SK-N-MC (cell line): ENCODE data around the gene OTUB2.

ENCODE experiments used
- DNase-seq: peaks from one replicate; pipeline ENCODE4 v3.0.0-alpha.2; 2011; ENCODE audit warnings: low read depth, low spot score
- H3K27ac ChIP-seq: fragments of 200-600 bp; sonication (generic); 2 replicates; pipeline ENCODE4 v1.5.1; 2016; ENCODE audit warnings: mixed run types
- H3K36me3 ChIP-seq: fragments of 200-600 bp; sonication (generic); 2 replicates; pipeline ENCODE4 v1.6.1; 2017; ENCODE audit warnings: antibody characterized with exemption, low read length, mixed read lengths; ENCODE audit not compliant: insufficient read depth
- H3K4me3 ChIP-seq: fragments of 200-600 bp; sonication (generic); 2 replicates; pipeline ENCODE4 v1.5.1; 2016
- H3K9ac ChIP-seq: fragments of 200-600 bp; sonication (generic); 2 replicates; pipeline ENCODE4 v1.8.0; 2017; ENCODE audit warnings: mixed run types, mixed read lengths; ENCODE audit not compliant: insufficient read length
- H3K9me3 ChIP-seq: fragments of 200-600 bp; sonication (generic); 2 replicates; pipeline ENCODE4 v1.6.1; 2017; ENCODE audit warnings: low read depth, mild to moderate bottlenecking, antibody characterized with exemption, low read length, moderate library complexity, mixed read lengths
- EZH2 ChIP-seq: fragments of 200-600 bp; sonication (generic); IDR thresholded peaks from one replicate; pipeline ENCODE4 v1.6.1; 2017; ENCODE audit warnings: antibody characterized with exemption
- FOXP2 ChIP-seq: optimal IDR thresholded peaks from 2 replicates; pipeline ENCODE3; 2011; ENCODE audit warnings: mild to moderate bottlenecking, moderate library complexity; ENCODE audit not compliant: insufficient read depth; ENCODE audit errors: extremely low read length, control extremely low read depth
- POLR2AphosphoS5 ChIP-seq: IDR thresholded peaks from 2 replicates; pipeline ENCODE4 v1.6.1; 2012; ENCODE audit warnings: mild to moderate bottlenecking, low read depth, low read length, borderline replicate concordance

Gene OTUB2

GRCh38 chr14:94030571-94030970 is 4.4 kb downstream of the OTUB2 start:
- H3K9ac ChIP-seq, result no peak overlapping the region
- no peak for DNase-seq

DNA sequence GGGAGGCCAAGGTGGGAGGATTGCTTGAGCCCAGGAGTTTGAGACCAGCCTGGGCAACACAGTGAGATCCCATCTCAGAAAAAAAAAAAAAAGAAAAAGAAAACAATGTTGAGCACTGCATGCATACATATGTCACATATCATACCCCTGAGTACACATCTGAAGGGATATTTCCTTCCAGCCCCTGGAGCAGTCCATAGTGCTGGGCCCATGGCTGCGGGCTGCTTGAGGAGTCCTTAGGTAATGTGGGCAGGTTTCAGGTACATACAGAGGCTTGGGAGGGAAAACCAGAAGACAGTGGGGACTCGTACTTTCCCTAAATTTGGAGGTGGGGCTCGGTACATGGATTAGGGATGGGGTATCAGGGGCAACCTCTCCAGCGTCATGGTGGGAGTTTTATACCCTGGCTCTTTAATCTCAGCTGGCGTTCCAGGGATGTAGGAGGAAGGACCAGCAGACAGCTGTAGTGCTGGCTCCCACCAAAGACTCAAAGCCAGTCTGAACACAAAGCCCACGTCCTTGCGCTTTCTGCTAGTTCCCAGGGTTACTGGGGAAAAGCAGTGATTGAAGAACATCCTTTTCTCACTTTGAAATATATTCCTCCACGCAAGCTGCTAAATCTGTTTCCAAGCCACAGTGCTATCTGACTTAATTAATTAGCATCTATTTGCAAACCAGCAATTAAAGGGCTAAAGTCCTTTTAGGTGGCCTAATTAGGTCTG is 5.2 kb downstream of the OTUB2 start:
- H3K27ac ChIP-seq, result no peak overlapping the region
- TF ChIP-seq EZH2 (no peak), POLR2AphosphoS5 (no peak), FOXP2 (no peak)
- H3K36me3 ChIP-seq, result no peaks in the 10 kb centered on the region
- H3K9ac ChIP-seq, result no peak overlapping the region
- H3K9me3 ChIP-seq, result no peaks in the 10 kb centered on the region
- DNase-seq, result no peak
- H3K4me3 ChIP-seq, result no peak overlapping the region

More at GRCh38 chr14:94030571-94030970, 4.4 kb downstream of the OTUB2 start:
- TF ChIP-seq FOXP2 (no peak), POLR2AphosphoS5 (no peak), EZH2 (no peak)
- Histone ChIP-seq H3K27ac (no peak overlapping the region), H3K4me3 (no peak overlapping the region), H3K9me3 (no peaks in the 10 kb centered on the region), H3K36me3 (no peaks in the 10 kb centered on the region)

DNA sequence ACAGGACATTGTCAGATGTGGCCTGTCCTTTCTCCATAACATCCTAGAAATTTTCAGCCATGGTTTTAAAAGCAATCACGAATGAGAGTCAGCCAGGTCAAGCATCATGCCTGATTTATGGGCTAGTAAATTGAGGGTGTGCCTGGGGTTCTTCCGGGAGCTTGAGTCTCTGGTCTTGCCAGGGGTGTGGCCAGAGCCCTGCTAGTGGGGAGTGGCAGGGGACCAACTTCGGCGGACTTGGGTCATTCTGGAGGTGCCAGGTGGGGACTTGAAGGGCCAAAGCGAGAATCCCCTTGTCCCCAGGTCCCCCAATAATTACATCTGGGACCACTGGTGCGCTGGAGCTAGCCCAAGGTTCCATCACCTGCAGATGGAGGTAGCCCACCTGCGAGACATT is 5.7 kb downstream of the OTUB2 start:
- Histone ChIP-seq H3K27ac (no peak overlapping the region), H3K4me3 (no peak overlapping the region), H3K36me3 (no peaks in the 10 kb centered on the region), H3K9me3 (no peaks in the 10 kb centered on the region), H3K9ac (no peak overlapping the region)
- TF ChIP-seq FOXP2, result no peak
- no peak for TF ChIP-seq EZH2
- no peak for TF ChIP-seq POLR2AphosphoS5
- no peak for DNase-seq

DNA sequence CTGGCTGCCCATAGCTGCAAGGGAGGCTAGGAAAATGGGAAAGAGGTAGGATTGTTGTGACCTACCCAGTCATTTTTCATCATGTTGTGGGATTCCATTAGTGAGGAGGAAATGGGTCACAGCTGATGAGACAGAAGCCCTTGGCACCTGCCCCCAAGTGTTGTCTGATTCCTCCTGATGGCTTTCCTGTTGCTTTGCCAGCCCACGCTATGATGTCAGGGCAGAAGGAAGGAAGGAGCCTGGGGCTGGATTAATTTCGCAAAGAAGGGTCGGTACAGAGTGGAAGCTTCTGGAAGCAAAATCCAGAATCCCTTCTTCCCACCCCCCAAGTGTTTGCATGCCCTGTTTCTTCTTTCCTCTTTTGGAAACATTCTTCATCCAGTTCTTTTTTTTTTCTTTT is 8.7 kb downstream of the OTUB2 start:
- no peak overlapping the region for H3K9ac ChIP-seq
- H3K9me3 ChIP-seq, result no peaks in the 10 kb centered on the region
- TF ChIP-seq EZH2 (no peak), FOXP2 (no peak), POLR2AphosphoS5 (no peak)
- no peak overlapping the region for H3K4me3 ChIP-seq
- DNase-seq, result no peak
- no peaks in the 10 kb centered on the region for H3K36me3 ChIP-seq
- H3K27ac ChIP-seq, result no peak overlapping the region

GRCh38 chr14:94036313-94037167 is 10.4 kb downstream of the OTUB2 start:
- H3K9me3 ChIP-seq, result no peaks in the 10 kb centered on the region
- no peak overlapping the region for H3K9ac ChIP-seq
- no peak overlapping the region for H3K27ac ChIP-seq
- no peak overlapping the region for H3K4me3 ChIP-seq
- TF ChIP-seq FOXP2 (no peak), EZH2 (no peak), POLR2AphosphoS5 (no peak)
- DNase-seq, result no peak
- H3K36me3 ChIP-seq, result no peaks in the 10 kb centered on the region

- Histone ChIP-seq H3K9me3 (no peaks in the 10 kb centered on the region), H3K36me3 (no peaks in the 10 kb centered on the region), H3K4me3 (no peak overlapping the region), H3K9ac (no peak overlapping the region), H3K27ac (no peak overlapping the region)
- no peak for TF ChIP-seq POLR2AphosphoS5
- no peak for TF ChIP-seq EZH2
- TF ChIP-seq FOXP2, result no peak
- DNase-seq, result no peak
Measured at GRCh38 chr14:94037954-94038353, 11.8 kb downstream of the OTUB2 start.

- TF ChIP-seq FOXP2 (no peak), EZH2 (no peak), POLR2AphosphoS5 (no peak)
- H3K4me3 ChIP-seq, result no peak overlapping the region
- H3K36me3 ChIP-seq, result no peaks in the 10 kb centered on the region; the same call in 1 of the 2 replicates
- H3K9me3 ChIP-seq, result no peaks in the 10 kb centered on the region
- DNase-seq, result no peak
- H3K9ac ChIP-seq, result no peak overlapping the region
- H3K27ac ChIP-seq, result no peak overlapping the region
Measured at GRCh38 chr14:94038510-94038909, 12.4 kb downstream of the OTUB2 start.

- DNase-seq, result no peak
- no peak for TF ChIP-seq EZH2
- no peak for TF ChIP-seq POLR2AphosphoS5
- no peak for TF ChIP-seq FOXP2
- no peak overlapping the region for H3K9ac ChIP-seq
- H3K36me3 ChIP-seq, result no peaks in the 10 kb centered on the region; the same call in 1 of the 2 replicates
- H3K27ac ChIP-seq, result no peak overlapping the region
- no peaks in the 10 kb centered on the region for H3K9me3 ChIP-seq
- H3K4me3 ChIP-seq, result no peak overlapping the region
Measured at GRCh38 chr14:94038921-94039629, 12.9 kb downstream of the OTUB2 start.
